Uterus (tissue), 4 donors: ENCODE results near the gene PRKCE. TPM values are rescaled to one million over a fixed set of nuclear protein-coding genes. Genes with fewer than 3 reads are reported as not detected.
A peak's percentile ranks its signal among the peaks of the same experiment; 100 is the strongest.

Source experiments
- DNase-seq, 2 donors: peaks; one replicate each; pipeline ENCODE4 v3.0.0-alpha.2; 2019 to 2020
- H3K27ac ChIP-seq, 2 donors: fragments of 200-600 bp; sonication (generic); 1 replicate in 1 of 2; 2 replicates in 1 of 2; pipeline ENCODE4 v1.5.1; 2016 to 2018
- H3K27me3 ChIP-seq, 2 donors: fragments of 200-600 bp; sonication (generic); one replicate each; pipeline ENCODE4 v1.5.1; 2018 to 2019; ENCODE audit warnings: control low read depth in 1 of 2
- H3K36me3 ChIP-seq, 2 donors: fragments of 200-600 bp; sonication (generic); one replicate each; pipeline ENCODE4 v1.5.1; 2019; ENCODE audit warnings: control low read depth in 1 of 2
- H3K4me1 ChIP-seq, 2 donors: fragments of 200-600 bp; sonication (generic); one replicate each; pipeline ENCODE4 v1.5.1; 2018 to 2019; ENCODE audit warnings: control low read depth in 1 of 2
- H3K4me3 ChIP-seq, 2 donors: fragments of 200-600 bp; sonication (generic); 1 replicate in 1 of 2; 2 replicates in 1 of 2; pipeline ENCODE4 v1.5.1; 2018 to 2019; ENCODE audit warnings: mild to moderate bottlenecking in 1 of 2
- H3K9me3 ChIP-seq, 2 donors: fragments of 200-600 bp; sonication (generic); one replicate each; pipeline ENCODE4 v1.5.1; 2019; ENCODE audit warnings: control low read depth in 1 of 2
- CTCF ChIP-seq, 4 experiments: fragments of 200-600 bp in 2 of 4; fragments of 450-650 bp in 2 of 4; sonication (generic) in 2 of 4; IDR thresholded peaks; one replicate each; pipeline ENCODE4 v1.5.1; 2016 to 2019; ENCODE audit warnings: antibody characterized with exemption in 4 of 4, mild to moderate bottlenecking in 2 of 4, moderate library complexity in 1 of 4
- POLR2A ChIP-seq, 2 donors: fragments of 450-650 bp; IDR thresholded peaks; one replicate each; pipeline ENCODE4 v1.6.1; 2016; ENCODE audit warnings: antibody characterized with exemption in 2 of 2, mild to moderate bottlenecking in 1 of 2, moderate library complexity in 1 of 2
- intact Hi-C: fragments of 100-400 bp; cut with DNase I; formaldehyde crosslinking; loops from one replicate; pipeline ENCODE4 v1.15.1; 2023; ENCODE audit warnings: low total_unique reads
- total RNA-seq, 4 donors: library from RNA; depleted of rRNA in 3 of 4; stranded (reverse); fragments of >200 nt in 3 of 4; gene quantifications; one replicate each; pipeline versions ENCODE4 v1.1.0 to v1.2.4, GENCODE V29; 2014 to 2023
- donor health status: DM: yes; HTN: yes; CAD: no.

Gene PRKCE
- total RNA-seq, 4 donors from 2014 or later, result 3.8 to 47.6 (median 14.2) TPM

GRCh38 chr2:46164529-46165301, 513.2 kb downstream of the PRKCE start:
- Histone ChIP-seq H3K36me3 (no peaks in the 10 kb centered on the region), H3K4me1 (peaks cover 13 to 22% of the 10 kb centered on the region in 2 donors), H3K4me3 (no peak overlapping the region), H3K9me3 (no peaks in the 10 kb centered on the region), H3K27me3 (no peaks in the 10 kb centered on the region), H3K27ac (peak overlapping the region; percentile 71 to 72)
- DNase-seq, result peak; percentile 93 to 95
- TF ChIP-seq POLR2A (IDR thresholded peaks at IDR 0.05), result no peak
- TF ChIP-seq CTCF (IDR thresholded peaks at IDR 0.05), result no peak
- intact Hi-C loops, result no loop called here

- peaks cover 13 to 22% of the 10 kb centered on the region in 2 donors for H3K4me1 ChIP-seq
- no peaks in the 10 kb centered on the region for H3K27me3 ChIP-seq
- DNase-seq, result no peak
- H3K9me3 ChIP-seq, result no peaks in the 10 kb centered on the region
- H3K36me3 ChIP-seq, result no peaks in the 10 kb centered on the region
- H3K4me3 ChIP-seq, result no peak overlapping the region
- intact Hi-C loops, result no loop called here
- TF ChIP-seq CTCF (IDR thresholded peaks at IDR 0.05), result no peak
- no peak for TF ChIP-seq POLR2A (IDR thresholded peaks at IDR 0.05)
- peak overlapping the region in 1 of 2 donors; percentile 72 for H3K27ac ChIP-seq
Observed at GRCh38 chr2:46165916-46166315, 514.4 kb downstream of the PRKCE start.

GRCh38 chr2:46167406-46167805, 515.9 kb downstream of the PRKCE start:
- Histone ChIP-seq H3K4me3 (no peak overlapping the region), H3K36me3 (no peaks in the 10 kb centered on the region), H3K4me1 (peaks cover 3 to 16% of the 10 kb centered on the region in 2 donors), H3K27me3 (no peaks in the 10 kb centered on the region), H3K27ac (no peak overlapping the region), H3K9me3 (no peaks in the 10 kb centered on the region)
- TF ChIP-seq CTCF (IDR thresholded peaks at IDR 0.05), result no peak
- no peak for TF ChIP-seq POLR2A (IDR thresholded peaks at IDR 0.05)
- intact Hi-C loops, result no loop called here
- DNase-seq, result no peak

GRCh38 chr2:46167924-46168323, 516.4 kb downstream of the PRKCE start:
- no peaks in the 10 kb centered on the region for H3K36me3 ChIP-seq
- no peak for DNase-seq
- no peak overlapping the region for H3K4me3 ChIP-seq
- no peaks in the 10 kb centered on the region for H3K27me3 ChIP-seq
- H3K27ac ChIP-seq, result no peak overlapping the region
- H3K4me1 ChIP-seq, result peaks cover 3 to 13% of the 10 kb centered on the region in 2 donors
- intact Hi-C loops, result no loop called here
- no peaks in the 10 kb centered on the region for H3K9me3 ChIP-seq
- TF ChIP-seq CTCF (IDR thresholded peaks at IDR 0.05) (no peak), POLR2A (IDR thresholded peaks at IDR 0.05) (no peak)

- peaks cover 2% of the 10 kb centered on the region in 2 donors for H3K4me1 ChIP-seq
- intact Hi-C loops, result no loop called here
Observed at GRCh38 chr2:46169467-46169866, 518.0 kb downstream of the PRKCE start.

More at GRCh38 chr2:46169467-46169866, 518.0 kb downstream of the PRKCE start:
- Histone ChIP-seq H3K9me3 (no peaks in the 10 kb centered on the region), H3K36me3 (no peaks in the 10 kb centered on the region), H3K27me3 (no peaks in the 10 kb centered on the region), H3K4me3 (no peak overlapping the region), H3K27ac (no peak overlapping the region)
- TF ChIP-seq CTCF (IDR thresholded peaks at IDR 0.05), result no peak
- TF ChIP-seq POLR2A (IDR thresholded peaks at IDR 0.05), result no peak
- DNase-seq, result no peak
